GM21723 (cell line): ENCODE measurements around the gene SPEG.

Experiments
- ATAC-seq: cut with Tn5 transposase; IDR thresholded peaks from one replicate; pipeline ENCODE4 v1.9.1; 2021; ENCODE audit warnings: mild to moderate bottlenecking, moderate library complexity; ENCODE audit not compliant: unreplicated experiment

SPEG gene

DNA sequence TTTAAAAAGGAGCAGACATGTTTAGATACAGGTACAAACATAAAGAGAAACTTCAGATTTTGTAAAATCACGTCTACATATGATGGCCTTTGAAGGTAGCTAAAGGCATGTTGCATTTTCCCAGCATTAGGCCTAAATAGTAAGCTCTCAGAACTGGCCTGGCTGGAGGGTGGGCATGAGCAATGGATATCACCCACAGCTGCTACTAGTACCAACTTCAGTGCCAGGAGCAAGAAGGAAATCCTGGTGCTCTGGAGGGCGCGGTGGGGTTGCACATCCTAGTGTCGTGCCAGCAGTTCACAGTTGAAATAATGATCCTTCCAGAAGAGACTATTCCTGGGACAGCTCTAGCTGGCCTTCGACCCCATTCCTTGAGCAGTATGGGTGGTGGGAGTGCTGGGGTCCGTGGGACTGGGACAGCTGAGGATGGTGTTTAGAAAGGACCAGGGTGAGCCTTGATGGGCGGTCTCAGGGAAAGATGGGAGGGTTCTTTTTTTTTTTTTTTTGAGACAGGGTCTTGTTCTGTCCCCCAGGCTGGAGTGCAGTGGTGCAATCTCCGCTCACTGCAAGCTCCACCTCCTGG, 11.6 kb upstream of the SPEG start:
- ATAC-seq = no peak

DNA sequence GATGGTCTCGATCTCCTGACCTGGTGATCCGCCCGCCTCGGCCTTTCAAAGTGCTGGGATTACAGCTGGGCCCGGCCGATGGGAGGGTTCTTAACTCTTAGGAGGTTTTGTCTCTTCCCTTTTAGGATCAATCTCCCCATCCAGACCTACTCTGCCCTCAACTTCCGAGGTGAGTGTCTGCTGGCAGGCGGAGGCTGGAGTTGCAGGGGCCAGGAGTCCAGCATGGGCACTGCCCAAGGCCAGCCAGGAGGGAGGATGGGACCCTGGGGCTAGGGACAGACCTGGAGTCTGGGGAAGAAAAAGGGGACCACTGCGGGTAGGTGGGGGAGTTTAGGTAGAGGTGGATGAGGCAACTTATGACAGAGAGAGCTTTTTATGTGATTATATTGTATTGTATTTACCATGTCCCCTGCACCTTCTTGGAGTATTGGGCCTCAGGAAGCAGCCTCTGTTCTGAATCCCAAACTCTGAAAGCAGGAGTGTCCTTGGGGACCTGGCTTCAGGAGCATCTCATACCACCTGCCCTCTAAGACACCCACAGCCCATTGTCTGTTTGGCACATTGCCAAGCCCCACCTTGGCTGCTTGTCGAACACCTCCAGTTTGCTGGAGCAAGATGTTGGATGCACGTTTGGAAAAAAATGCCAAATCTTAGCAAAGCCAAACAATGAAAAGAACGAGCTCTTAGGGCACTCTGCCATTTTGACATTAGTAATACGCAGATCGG, 10.8 kb upstream of the SPEG start:
- no peak for ATAC-seq

- no peak for ATAC-seq
These were observed 9.2 kb upstream of the SPEG start for GRCh38 chr2:219425238-219426067.

GRCh38 chr2:219426068-219426443, 8.6 kb upstream of the SPEG start:
- no peak for ATAC-seq

DNA sequence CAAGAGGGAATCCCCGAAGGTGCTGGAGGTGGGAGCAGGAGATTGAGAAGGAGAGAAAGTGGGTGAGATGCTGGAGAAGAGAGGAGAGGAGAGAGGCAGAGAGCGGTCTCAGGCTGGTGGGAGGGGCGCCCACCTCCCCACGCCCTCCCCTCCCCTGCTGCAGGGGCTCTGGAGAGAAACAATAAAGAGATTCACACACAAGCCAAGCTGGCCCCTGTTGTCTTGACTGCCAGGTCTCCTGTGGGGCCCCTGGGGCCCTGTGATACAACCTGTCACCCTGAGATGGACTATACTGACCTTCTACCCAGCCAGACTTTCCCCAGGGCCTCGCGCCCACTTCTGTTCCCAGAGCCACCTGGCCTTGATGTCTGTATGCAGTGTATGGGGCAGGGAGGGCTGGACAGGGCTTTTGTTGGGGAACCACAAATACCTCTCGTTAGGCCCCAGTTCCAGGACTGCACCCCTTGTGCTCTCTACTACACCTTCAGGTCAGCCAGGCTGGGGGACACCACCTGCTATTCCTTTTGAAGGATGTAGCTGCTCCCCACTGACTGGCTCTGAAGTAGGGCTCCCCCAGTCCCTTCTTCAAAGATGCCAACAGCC, 8.0 kb upstream of the SPEG start:
- no peak for ATAC-seq

GRCh38 chr2:219428469-219428868, 6.2 kb upstream of the SPEG start:
- ATAC-seq = no peak

DNA sequence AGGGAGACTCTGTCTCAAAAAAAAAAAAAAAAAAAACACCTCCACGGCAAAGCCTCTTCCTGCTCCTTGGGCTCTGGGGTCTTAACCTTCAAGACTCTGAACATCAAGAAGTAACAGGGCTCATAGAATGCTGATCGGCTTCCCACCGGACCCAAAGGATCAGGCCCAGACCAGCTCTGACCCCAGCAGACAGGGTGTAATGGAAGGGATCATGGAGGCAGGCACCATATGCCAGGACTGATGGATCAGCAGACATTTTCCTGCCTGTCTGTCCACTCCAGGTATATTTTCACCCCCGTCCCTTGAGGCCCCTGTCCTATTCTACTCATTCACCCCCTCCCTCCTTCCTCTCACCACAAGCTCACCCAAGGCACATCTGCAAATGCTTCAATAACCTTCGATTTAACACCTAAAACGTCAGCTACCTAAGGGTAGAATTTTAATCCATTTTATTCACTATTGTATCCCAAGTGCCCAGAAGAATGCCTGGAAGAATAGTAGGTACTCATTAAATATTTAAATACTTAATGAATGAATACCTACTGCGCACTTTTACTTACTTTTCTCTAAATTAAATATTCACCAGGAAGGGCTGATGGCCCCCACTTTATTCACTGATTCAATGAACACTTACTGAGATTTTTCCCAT, 4.6 kb upstream of the SPEG start:
- no peak for ATAC-seq

GRCh38 chr2:219430633-219431615, 3.7 kb upstream of the SPEG start:
- no peak for ATAC-seq

DNA sequence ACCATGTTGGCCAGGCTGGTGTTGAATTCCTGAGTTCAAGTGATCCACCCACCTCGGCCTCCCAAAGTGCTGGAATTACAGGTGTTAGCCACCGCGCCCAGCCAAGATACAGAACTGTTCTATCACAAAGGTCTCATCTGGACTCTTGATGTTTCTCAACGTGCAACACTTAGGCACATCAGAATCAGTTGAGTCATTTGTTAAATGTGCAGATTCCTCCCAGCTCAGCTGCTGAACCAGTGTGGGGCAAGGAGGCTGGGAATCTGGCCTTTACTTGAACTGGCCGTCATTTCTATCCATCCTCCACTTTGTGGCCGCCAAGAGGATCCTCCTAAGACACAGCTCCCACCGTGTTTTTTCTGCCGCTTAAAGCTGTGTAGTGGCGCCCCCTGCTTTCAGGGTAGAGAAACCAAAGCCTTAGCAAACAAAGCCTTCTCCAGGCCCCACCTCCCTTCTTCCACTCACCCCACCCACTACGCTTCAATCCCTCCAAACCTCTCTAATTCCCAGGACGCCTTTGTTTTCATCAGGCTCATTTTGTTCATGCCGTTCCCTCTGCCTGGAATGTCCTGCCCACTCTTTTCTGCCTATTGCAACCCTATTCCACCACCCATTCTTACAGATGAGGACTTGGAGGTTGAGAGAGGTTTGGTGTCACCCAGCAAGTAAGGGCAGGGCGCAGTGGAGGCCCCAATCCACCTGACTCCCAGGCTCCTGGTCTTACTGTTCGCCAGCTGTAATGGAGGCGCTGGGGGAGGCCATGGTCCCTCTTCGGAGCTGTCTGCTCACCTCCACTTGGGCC, 776 bp upstream of the SPEG start:
- ATAC-seq = no peak

DNA sequence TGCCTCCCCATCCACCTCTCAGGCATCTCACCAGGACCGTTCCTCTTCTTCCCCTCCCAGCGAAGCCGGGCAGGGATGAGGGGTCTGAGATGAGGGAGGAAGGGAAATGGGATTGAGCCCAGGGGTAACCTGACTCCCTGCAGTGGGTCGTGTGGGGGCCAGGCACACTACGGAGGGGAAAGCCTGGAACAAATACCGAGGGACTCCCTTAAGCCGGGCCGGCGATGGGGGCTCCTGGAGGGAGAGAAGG, 250 bp upstream of the SPEG start:
- no peak for ATAC-seq

DNA sequence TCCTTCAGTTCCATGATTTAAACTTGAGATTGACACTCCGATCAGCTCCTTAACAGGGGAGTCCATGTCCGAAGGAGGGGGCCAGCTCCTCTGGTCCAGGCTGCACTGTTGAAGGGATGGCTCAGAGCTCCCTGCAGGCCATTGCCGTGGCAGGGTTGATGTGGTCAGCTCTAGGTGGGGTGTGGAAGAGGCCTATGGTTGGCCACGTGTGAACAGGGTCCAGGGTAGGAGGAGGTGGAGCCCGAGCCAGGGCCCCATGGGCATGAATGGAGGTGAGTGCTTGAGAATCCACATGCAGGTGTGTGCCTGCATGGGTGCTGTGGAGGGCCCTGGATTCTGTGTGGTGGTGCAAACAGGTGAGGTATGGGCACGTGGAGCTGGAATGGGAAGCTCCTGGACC, 1.1 kb downstream of the SPEG start:
- ATAC-seq = no peak

GRCh38 chr2:219436491-219436890, 1.8 kb downstream of the SPEG start:
- no peak for ATAC-seq

- no peak for ATAC-seq
These were observed 2.5 kb downstream of the SPEG start for GRCh38 chr2:219437141-219437540.

GRCh38 chr2:219437690-219438206, 3.1 kb downstream of the SPEG start:
- no peak for ATAC-seq

- no peak for ATAC-seq
These were observed 3.8 kb downstream of the SPEG start for GRCh38 chr2:219438453-219438852.

DNA sequence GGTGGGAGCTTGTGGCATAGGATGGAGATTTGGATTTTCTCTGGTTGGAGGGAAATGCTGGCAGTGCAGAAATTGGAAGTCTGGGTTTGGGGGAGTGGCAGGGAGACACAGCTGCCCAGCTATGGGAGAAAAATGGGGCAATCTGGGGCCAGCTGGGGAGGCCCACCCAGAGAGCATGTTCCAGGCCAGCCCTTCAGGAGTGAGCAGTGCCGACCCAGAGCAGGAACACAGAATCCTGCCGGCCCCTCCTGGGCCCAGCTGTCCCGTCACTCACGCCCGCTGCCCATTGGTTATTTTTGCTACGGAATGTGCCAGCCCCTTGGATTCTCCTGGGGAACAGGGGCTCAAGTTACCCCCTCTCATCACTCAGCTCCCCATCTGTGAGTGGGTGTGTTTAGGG, 4.9 kb downstream of the SPEG start:
- no peak for ATAC-seq

GRCh38 chr2:219440388-219441256, 6.0 kb downstream of the SPEG start:
- no peak for ATAC-seq
